Epithelial cell of prostate (primary cell): ENCODE measurements around the gene SOX11.

Source experiments
- DNase-seq: peaks from one replicate; pipeline ENCODE4 v3.0.0-alpha.2; 2011; ENCODE audit warnings: low read depth, low spot score
- H3K27ac ChIP-seq: fragments of 450-650 bp; 2 replicates; pipeline ENCODE4 v1.5.1; 2017; ENCODE audit warnings: mild to moderate bottlenecking

Gene SOX11

DNA sequence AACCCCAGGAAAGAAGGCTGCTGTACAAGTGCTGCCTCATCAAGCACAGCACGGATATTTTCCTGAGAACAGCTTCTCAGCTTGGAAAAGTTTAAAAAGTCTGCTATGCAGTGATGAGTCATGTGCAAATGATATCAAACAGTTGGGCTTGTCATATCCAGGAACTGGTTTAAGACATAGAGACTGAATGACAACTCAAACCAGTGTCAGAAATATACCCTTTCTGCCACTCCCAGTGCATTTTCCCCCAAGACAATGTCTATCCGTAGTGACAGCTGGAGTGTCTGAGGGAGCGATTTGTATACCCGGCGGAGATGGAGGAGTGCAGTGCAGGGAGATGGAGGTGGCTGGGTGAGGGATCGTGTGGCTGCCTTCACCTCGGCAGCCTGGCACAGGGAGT is 28.2 kb downstream of the SOX11 start:
- H3K27ac ChIP-seq: no peak overlapping the region
- no peak for DNase-seq

GRCh38 chr2:5722236-5722635 is 30.1 kb downstream of the SOX11 start:
- no peak for DNase-seq
- no peak overlapping the region for H3K27ac ChIP-seq

- DNase-seq: no peak
- no peak overlapping the region for H3K27ac ChIP-seq
These were observed 31.9 kb downstream of the SOX11 start for GRCh38 chr2:5723791-5724735.

- H3K27ac ChIP-seq: no peak overlapping the region
- no peak for DNase-seq
These were observed 32.9 kb downstream of the SOX11 start for GRCh38 chr2:5725072-5725471.

DNA sequence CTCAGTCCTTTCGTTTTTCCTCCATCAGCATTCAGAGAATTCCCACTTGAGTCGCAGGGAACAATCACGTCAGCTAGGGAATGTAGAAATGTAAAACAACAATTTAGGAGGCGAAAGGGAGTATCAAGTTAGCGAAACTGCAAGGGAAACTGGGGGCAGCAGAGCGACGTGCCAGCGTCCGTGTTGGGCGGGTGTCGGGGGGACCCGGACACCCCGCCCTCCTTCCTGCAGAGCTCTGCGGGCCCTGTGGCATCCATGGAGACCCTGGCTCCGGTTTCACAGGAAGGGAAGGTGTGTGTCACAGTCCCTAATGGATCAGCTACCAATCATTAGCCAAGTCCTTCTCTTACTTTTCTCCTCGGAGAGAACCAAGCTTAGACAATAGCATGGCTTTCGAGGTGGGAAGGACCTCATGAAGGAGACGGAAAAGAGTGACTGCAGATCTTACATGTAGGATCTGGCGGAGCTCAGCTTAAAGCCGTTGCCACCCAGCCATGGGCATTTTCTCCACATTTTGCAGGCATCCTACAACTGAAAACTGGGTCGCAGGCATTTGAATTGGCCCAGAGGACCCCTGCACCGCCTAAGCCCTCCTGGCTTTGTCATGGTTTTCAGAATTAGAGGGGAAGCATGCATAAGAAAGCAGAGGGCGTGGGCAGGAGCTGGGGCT is 33.7 kb downstream of the SOX11 start:
- no peak for DNase-seq
- H3K27ac ChIP-seq: no peak overlapping the region

GRCh38 chr2:5727235-5727634 is 35.1 kb downstream of the SOX11 start:
- no peak overlapping the region for H3K27ac ChIP-seq
- DNase-seq: no peak

DNA sequence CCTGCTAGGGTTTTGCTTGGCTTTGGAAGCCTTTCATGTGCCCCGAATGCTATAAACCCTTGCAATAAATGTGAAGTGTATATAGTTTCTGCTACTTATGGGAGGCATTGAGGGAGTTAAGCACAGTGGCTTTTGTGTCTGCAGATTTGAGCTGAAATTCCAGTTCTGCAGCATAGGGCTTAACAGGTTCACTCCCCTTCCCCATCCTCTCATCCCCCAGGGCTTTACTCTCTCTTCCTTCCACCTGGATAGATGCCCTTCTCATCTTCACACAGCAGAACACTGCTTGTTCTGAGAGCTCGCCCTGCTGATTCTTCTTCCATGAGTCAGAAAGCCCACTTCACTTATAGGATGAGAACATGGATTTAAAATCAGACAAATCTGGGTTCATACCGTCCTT is 37.2 kb downstream of the SOX11 start:
- no peak for DNase-seq
- H3K27ac ChIP-seq: no peak overlapping the region

- no peak for DNase-seq
- H3K27ac ChIP-seq: no peak overlapping the region
These were observed 38.2 kb downstream of the SOX11 start for GRCh38 chr2:5730386-5730785.

GRCh38 chr2:5734859-5735520 is 42.8 kb downstream of the SOX11 start:
- DNase-seq: no peak
- no peak overlapping the region for H3K27ac ChIP-seq

DNA sequence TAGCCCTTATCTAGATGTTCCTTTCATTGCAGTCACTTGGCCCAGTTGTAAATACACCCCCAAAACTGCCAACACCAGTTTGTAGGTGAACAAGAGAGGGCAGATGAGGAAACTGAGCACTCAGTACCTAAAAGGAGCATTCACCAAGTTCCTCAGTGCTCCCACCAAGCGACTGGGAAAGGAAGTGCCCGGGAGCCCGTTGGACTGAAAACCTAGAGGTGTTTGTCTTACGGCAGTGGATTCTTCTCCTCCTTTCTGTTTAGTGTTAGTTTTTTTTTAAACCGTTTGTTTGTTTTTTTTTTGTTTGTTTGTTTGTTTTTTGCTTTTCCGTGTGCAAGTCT is 43.3 kb downstream of the SOX11 start:
- DNase-seq: no peak
- no peak overlapping the region for H3K27ac ChIP-seq

DNA sequence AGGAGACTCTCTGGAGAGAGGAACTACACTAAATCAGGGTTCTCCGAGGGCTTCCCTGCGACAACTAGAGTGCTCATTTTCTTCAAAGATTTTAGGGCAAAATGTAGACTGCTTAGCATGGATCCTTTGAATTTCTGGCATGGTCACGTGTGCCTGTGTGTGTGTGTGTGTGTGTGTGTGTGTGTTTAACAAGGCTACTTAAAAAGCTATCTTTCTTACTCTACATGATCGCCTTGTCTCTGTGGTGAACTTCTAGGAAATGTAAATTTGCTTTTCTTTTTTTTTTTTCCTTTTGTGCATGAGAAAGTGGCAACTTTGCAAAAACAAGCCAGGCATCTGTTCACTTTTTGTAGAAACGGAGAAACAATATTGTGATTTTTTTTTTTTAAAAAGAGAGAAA is 43.9 kb downstream of the SOX11 start:
- DNase-seq: no peak
- H3K27ac ChIP-seq: no peak overlapping the region

GRCh38 chr2:5736886-5737285 is 44.7 kb downstream of the SOX11 start:
- DNase-seq: no peak
- no peak overlapping the region for H3K27ac ChIP-seq

GRCh38 chr2:5740053-5740452 is 47.9 kb downstream of the SOX11 start:
- DNase-seq: no peak
- no peak overlapping the region for H3K27ac ChIP-seq

- H3K27ac ChIP-seq: no peak overlapping the region
- no peak for DNase-seq
These were observed 48.6 kb downstream of the SOX11 start for GRCh38 chr2:5740817-5741216.

DNA sequence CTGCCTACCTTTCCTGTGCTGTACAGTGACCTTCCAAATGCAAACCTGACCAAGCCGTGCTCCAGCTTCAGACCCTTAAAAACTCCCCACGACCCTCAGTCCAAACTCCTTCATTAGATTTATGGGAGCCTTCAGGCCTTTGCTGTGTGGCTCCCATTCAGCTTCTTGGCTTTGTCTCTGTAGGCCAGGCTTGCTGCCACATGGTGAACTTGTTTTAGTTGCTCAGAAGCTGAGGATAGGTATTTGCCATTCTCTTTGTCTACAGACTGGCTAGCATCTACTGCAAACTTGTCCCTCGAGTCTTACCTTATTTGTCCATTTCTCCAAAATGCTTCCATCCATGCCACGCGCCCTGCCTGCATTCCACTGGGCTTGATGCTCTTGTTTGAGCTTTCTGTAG is 49.1 kb downstream of the SOX11 start:
- H3K27ac ChIP-seq: no peak overlapping the region
- no peak for DNase-seq

DNA sequence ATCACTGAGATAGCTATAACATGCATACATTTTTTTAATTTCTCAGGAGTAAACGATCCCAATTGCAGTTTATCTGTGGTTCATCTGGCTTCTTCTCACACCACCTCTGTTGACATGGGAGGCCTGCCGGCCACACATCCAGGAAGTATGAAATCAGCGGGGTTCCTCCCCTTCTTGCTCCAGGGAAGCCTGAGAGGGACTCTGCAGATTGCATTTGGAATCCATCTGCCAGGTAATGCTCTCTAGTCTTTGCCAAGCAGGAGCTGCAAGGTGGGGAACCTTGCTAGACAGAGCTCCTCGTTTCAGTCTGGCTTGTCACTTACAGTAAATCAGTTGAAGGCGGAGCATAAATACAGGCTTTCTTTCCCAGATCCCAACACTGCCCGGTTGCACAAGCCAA is 49.9 kb downstream of the SOX11 start:
- H3K27ac ChIP-seq: no peak overlapping the region
- no peak for DNase-seq

GRCh38 chr2:5748391-5748790 is 56.2 kb downstream of the SOX11 start:
- DNase-seq: no peak
- no peak overlapping the region for H3K27ac ChIP-seq

- H3K27ac ChIP-seq: no peak overlapping the region
- DNase-seq: no peak
These were observed 56.8 kb downstream of the SOX11 start for GRCh38 chr2:5748946-5749345.

DNA sequence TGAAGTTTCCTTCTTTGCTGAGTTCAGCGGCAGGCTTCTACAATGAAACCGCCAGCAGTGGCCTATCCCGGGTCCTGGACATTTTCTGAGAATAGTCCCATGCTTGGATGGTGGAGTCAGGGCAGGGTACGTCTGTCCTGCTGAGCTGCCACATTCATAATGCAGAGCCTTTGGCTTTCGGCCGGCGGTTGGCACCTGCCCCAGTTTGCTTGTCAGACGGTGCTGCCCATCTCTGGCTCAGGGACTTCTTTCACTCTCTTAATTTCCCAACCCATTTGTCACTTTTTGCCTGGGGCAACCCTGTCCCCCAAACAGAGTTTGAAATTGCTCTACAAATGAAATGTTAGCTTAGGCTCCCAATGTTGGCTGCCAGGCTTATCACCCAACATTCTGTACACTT is 57.2 kb downstream of the SOX11 start:
- no peak for DNase-seq
- H3K27ac ChIP-seq: no peak overlapping the region
